ENCODE data around the gene FUBP3.

FUBP3 gene, protein sequence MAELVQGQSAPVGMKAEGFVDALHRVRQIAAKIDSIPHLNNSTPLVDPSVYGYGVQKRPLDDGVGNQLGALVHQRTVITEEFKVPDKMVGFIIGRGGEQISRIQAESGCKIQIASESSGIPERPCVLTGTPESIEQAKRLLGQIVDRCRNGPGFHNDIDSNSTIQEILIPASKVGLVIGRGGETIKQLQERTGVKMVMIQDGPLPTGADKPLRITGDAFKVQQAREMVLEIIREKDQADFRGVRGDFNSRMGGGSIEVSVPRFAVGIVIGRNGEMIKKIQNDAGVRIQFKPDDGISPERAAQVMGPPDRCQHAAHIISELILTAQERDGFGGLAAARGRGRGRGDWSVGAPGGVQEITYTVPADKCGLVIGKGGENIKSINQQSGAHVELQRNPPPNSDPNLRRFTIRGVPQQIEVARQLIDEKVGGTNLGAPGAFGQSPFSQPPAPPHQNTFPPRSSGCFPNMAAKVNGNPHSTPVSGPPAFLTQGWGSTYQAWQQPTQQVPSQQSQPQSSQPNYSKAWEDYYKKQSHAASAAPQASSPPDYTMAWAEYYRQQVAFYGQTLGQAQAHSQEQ

DNA sequence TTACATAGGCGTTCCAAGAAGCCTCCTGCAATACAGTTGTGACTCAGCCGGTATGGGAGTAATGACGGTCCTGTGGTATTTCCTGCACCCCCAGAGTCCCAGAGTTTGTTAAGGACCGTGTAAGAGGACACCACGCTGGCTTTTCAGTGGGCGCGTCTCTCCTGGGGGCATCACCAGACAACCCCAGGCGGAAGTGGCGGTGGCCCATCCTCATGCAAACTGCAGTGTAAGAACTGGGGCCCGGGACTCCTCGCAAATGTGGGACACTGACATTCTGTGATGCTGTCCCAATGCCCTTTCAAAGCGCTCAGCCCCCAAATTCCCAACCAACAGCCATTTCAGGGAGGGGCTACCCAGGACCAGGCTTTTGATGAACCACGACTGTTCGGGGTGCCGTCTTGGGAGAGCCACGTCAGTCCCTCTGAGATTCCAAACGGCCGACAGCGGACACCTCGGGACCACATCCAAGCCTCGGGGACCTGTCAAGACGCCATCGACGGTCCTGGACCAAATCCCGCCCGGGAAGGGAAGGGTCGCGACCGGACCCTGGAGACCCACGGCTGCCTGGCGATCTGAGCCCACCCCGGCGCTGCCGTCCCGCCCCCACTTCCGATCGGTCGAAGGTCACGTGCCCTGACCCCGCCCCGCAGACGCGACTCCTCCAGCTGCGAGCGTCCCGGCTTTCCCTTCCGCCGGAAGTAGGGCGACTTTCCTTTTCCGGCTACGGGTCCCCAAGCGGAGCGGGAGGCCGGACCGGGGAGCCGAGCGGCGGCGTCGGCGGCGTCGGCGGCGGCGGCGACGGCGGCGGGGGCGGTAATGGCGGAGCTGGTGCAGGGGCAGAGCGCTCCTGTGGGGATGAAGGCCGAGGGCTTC is at the start of gene FUBP3:
TSS of gene FUBP3 (plus strand) at position 713 of the 873 bp plus-strand sequence. CDS start at position 817, 104 bp downstream.
- peak; percentile 31 for DNase-seq

DNA sequence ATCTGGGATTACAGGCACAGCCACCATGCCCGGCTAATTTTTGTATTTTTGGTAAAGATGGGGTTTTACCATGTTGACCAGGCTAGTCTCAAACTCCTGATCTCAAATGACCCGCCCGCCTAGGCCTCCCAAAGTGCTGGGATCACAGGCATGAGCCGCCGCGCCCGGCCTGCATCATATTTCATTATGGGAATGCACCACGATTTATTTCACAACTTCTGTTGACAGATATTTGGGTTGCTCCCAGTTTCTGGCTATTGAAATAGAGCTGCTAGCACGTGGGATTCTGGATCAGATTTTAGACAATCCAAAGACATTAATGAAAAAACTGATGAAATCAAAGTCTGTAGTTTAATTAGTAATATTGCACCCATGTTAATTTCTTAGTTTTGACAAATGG is 48.4 kb upstream of the FUBP3 start:
- DNase-seq: no peak

DNA sequence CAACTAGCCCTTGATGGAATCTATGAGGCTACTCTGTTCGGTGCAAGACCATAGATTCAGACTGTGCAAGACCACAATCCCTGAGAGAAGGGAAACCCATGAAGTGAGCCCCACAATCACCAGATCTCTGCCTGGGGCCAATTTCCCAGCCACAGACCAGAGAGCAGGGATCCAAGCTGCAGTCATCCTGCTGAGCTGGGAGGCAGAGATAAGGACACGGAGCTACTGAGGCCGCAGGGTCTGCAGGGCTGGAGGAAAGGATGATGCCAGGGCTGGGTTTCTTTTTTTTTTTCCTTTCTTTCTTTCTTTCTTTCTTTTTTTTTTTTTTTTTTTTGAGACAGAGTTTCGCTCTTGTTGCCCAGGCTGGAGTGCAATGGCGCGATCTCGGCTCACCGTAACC is 47.7 kb upstream of the FUBP3 start:
- DNase-seq: no peak

DNA sequence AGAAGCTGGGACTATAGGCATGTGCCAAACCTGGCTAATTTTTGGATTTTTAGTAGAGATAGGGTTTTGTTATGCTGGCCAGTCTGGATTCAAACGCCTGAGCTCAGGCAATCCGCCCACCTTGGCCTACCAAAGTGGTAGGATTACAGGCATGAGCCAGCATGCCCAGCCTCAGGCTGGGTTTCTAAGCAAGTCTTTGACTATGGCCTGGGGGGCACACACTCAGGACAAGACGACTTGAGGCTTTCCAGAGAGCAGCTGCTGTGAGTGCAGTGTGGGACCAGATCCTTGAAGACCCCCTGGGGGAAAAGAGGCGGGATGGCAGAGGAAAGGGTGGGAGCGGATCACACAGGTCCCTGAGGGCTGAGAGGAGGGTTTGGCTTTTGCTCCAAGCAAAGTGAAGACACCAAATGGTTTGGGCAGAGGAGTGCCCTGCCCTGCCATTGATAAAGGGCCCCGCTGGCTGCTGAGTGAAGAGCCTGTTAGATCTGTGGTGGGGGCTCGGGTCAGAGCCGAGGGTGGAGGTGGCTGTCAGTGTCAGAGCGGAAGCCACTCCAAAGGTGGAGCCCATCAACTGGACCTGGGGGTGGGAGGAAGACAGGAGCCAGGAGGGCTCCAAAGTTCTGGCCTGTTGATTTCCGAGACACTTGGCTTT is 46.8 kb upstream of the FUBP3 start:
- DNase-seq: no peak

DNA sequence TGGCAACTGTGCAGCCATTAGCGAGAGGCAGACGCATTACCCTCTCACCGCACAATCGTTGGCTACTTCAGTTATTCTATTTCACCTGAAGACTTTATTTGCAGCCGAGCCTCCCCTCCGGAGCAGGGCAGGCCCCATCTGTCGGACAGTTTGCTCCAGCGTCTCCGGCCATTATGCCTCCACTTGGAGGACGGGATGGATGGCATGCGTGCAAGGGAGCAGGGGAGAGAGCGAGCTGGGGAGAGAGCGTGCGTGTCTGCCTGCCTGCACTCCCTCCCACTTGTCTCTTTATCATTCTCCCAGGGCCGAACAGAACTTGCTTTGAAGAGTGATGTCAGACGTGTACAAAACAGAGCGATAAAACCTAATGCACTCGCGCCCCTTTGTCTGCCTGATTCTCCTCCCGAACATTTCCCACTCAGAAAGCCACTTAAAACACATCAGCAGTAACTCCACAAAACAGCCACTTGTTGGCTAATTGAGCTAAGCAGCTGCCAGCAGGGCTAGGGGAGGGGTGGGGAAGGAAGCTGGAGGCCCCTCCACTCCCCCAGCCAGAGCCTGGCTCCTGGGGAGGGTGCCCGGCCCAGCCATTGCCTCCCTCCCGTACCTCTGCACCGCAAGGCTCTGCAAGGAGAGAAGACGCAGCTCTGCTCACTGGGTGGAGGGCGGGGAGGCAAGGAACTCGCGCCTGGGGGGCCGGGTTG is 43.4 kb upstream of the FUBP3 start:
- DNase-seq: peak; percentile 94

DNA sequence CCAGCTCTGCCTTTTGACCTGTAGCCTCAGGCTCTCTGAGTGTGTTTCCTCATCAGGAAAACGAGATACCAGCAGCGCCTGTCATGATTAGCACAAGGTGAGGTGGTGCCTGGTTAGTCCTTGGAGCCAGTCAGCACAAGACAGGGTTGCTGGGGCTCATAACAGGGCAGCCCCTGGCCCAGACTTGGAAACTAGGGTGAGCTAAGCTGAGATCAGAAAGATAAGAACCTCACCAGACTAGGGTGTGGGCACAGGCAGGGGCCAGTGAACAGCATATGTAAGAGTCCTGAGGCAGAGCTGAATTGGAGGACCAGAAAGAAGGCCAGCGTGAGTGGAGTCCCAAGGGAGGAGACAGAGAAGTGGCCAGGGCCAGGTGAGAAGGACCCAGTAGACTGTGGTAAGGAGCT is 42.7 kb upstream of the FUBP3 start:
- no peak for DNase-seq

DNA sequence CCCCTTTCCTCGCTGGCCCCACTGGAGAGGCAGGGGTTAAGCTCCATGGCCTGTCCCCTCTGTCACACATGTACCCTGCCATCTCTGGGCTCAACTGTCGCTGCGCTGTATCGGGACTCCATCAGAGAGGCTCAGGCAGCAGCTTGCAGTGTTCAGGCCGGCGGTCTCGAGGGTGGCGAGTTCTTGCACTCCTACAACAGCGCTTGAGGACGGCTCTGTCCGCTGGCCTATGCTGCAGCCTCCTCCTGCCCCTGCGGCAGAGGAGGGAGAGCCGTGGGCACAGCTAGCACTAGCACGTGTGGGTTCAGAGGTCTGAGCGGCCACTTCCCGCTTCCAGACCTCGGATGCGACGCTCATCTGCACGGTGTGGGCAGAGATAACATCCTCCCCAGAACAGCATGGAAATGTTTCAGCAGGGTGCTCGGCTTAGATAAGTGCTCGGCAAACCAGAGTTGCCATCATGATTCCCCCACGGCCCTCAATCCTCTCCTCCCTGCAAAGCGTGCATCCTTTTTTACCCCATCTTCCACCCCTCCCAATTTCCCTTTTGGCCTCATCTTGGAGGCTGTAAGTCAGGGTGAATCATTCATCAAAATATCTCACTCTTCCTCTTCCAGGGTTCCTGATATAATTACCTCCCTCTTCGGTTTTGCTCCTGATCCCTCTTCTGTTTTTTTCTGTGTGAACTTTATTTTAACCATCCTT is 41.9 kb upstream of the FUBP3 start:
- no peak for DNase-seq

DNA sequence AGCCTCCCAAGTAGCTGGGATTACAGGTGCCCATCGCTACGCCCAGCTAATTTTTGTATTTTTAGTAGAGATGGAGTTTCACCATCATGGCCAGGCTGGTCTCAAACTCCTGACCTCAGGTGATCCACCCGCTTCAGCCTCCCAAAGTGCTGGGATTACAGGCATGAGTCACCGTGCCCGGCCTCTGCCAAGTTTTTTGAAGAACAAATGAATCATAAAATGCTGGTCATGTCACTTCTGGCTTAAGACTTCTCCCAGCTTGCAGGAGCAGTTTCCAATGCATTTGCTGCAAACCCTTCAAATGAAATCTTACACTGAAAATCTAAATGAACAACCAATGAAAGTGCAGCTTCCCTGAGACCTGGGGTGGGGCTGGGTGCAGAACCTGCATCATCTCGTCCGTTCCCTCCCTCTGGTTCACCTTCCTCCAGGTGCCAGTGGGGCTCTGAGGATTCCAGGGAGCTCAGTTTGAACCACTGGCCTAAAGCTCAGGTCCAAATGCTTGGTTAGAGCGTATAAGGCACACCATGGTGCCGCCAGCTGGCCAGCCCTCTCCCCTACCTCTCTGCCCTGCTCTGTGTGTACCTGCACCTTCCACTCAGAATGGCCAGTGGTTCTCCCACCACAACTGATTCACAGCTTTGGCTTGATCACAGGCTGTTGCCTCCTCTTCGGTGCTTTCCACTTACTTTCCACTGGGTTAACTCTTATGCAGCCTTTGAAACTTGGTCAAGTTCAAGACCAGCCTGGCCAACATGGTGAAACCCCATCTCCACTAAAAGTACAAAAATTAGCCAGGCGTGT is 39.8 kb upstream of the FUBP3 start:
- no peak for DNase-seq

DNA sequence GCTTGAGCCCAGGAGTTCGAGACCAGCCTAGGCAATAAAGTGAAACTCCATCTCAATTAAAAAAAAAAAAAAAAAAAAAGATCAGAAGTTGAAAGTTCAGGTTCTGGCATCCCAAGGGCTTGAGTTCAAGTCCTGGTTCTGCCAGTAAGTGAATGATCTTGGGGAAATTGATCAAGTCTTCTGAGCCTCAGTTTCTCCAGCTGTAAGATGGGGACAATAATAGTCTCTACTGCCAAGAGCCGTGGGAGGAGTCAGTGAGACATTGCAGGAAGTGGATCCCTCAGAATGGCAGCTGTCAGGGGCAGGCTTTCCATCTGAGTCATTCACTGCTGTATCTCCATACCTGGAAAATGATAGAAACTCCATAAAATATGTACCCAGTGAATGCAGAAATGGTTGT is 37.8 kb upstream of the FUBP3 start:
- no peak for DNase-seq

DNA sequence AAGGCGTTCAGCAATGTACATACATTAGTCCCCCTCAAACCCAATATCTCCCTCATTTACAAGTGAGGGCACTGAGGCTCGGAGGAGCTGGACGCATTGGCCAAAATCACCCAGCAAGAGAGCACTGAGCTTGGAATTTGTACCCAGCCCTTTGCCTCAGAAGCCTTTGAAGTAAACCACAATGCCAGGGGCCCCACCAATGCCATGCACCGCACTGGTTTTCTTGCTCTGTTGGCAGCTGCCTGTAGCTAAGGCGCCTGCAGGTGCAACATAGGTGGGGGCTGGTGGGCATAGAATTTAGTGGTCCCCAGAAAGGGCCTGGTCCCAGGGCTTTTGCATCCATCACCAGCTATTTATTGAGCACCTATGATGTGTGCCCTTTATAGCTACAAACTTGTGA is 37.3 kb upstream of the FUBP3 start:
- no peak for DNase-seq

DNA sequence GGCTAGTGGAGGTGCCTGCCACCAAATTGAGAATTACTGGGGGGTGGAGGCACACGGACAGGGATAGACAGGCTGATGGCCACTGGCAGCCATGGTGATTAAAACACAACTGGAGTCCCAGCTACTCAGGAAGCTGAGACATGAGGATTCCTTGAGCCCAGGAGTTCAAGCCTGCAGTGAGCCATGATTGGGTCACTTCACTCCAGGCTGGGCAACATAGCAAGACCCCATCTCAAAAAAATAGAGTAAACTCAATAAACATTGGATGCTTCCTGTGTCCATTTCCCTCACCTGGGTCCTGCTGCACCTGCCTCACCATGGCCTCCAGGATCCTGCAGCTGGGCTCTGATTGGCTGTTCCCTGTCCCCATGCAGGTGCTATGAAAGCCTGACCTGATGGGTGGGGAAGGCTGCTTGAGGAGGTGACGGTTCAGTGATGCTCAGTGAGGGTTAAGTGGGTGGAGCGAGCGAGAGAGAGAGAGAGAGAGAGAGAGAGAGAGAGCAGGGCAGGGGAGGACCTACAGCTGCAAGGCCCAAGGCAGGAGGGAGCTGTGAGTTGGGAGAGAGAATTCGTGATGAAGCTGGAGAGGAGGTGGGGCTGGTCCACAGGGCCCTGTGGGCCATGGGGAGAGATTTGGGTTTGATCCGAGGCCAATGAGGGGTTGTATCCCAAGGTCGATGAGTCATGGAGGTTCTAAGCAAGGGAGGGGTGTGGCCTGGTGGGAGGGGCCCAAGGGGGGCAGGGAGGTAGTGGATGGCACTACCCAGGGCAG is 36.7 kb upstream of the FUBP3 start:
- DNase-seq: no peak

DNA sequence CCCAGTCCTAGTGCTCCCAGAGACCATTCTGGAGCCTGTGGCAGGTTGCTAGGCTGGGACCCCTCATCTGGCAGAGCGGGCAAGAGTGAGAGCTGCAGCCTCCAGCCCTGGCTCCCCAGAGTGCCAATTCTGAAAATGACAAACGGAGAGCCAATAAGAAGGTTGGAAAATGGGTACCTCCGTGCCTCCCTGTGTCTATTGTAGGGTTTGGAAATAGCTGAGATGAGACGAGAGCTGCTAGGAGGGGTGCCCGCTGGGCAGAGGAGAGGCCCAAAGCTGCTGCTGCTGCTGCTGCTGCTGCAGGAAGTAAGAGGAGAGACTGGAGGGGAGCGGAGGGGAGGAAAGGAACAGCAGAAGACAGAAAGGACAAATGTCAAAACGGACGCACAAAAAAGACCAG is 36.0 kb upstream of the FUBP3 start:
- DNase-seq: no peak

DNA sequence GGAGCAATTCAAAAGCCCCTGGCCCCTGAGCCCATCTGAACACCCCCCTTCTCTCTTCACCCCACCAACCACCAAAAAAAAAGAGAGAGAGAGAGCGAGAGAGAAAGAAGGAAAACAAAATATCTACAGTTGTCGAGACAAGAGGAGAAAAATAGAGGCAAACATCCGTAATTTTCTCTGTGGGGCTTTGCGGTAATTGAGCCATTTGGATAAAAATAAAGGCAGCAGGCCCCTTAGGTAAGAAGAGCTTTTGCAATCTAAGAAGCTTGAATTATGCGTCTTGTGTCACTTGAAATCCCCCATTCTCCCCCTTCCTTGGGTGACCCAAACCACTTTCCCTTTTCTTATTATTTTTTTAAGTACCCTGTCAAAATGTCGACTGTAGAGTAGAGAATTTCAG is 35.5 kb upstream of the FUBP3 start:
- no peak for DNase-seq

DNA sequence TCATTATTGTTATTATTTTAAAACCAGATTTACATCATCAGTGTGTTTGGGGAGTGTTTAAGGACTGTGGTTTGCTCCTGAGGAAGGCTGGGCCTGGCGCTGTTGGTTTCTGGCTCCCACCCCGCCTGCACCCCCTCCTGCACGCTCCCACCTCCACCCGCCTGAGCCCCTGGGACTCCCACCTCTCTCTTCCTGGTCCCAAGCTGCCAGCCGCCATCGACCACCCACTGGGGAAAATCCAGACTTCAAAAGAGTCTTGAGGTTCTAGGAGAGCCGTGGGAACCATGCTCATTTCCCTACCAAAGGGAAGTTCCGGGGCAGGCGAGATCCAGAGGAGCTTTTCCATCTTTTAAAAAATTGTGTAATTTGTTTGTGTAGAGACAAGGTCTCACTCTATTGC is 35.0 kb upstream of the FUBP3 start:
- DNase-seq: no peak

DNA sequence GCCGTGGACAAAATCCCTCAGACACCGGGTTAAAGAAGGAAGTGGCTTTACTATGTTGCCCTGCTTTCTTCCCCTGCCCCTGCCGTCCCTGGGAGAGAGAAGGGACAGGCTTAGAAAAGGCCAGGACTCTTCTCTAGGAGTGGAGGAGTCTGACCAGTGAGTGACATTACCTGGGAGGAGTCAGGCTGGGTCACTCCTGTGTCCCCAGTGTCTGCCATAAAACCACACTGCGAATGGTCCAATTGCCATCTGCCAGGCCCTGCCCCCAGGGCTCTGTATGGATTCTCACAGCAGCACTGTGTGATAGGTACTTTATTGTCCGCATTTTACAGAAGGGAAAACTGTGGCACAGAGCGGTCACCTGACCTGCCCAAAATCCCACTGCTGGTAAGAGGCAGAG is 31.3 kb upstream of the FUBP3 start:
- no peak for DNase-seq

DNA sequence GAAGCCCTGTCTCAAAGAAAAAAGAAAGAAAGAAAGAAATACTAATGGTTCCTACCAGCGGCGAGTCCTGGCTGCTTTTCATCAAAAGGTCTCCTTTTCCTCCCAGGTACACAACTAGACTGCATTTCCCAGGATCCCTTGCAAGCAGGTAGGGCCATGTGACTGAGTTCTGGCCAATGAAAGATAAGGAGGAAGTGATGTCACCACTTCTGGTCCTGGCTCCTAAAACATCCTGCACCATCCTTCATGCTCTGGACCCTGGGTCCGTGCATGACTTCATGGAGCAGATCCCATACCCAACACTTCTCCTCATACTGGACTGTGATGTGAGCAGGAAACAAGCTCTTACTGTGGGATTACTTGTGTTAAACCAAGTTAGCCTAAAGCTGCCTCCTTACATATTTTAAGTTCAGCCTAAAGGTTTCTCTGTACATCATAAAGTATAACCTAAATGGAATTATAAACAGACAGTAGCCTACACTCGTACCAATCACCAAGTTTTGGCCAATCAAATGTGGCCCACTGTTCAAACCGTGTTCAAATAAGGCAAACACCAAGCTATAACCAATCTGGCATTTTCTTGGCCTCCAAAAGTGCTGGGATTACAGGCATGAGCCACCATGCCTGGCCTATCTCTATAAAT is 30.2 kb upstream of the FUBP3 start:
- DNase-seq: no peak

DNA sequence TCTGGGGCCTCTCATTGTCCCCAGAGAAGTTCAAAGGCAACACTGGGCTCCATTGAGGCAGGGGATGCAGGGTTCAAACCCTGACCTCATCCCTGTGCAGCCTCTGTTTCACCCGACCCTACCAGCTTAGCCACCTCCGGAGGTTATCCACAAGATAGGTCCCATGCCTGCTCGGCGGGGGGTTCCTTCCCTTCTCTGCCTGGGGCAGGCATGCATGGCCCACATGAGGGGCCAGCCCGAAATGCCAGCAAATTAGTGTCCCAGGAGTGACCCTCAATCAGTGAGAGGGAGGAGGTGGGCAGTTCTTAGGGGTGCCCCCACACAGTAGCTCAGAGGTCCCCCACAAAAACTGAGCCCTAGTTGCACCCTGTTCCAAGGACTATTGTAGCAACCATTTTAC is 24.8 kb upstream of the FUBP3 start:
- no peak for DNase-seq

DNA sequence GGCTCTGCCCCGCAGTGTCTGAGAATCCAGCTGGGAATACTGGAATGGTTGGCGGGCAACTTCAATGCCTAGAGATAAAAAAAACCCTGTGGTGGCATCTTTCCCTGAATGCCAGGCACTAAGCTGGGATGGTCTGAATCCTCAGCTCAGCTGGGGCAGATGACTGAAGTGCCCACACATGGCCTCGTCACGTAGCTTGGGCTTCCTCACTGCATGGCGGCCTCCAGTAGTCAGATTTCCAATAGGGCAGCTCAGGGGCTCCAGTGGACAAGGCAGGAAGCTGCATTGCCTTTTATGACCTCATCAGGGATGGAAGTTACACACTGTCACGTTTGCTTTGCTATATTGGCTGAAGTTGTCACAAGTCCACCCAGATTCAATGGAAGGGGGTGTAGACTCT is 24.3 kb upstream of the FUBP3 start:
- no peak for DNase-seq

DNA sequence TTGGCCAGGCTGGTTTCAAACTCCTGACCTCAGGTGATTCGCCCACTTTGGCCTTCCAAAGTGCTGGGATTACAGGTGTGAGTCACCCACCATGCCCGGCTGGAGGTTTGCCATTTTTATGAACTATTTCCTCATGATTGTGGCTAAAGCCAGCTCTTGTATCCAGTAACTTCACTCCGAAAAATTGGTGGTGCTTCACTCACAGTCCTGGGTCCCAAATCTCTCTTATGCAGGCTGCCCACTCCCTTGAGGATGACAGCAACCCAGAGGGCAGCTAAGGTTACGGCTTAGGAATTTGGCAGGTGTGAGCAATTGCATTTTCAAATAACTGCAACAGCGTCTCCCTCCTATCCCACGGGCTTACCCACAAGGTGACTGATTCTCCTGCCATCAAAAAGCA is 23.4 kb upstream of the FUBP3 start:
- no peak for DNase-seq

Data from NCI-H1417 treated with DMSO at 0.1 percent for 48 hours (cell line).